Mammary epithelial cell (primary cell): ENCODE measurements around the gene PBRM1.

Experiments
- CTCF ChIP-seq, 2 donors: IDR thresholded peaks in 1 of 2; conservative IDR thresholded peaks in 1 of 2; 2 replicates each; pipeline ENCODE4 v1.5.1; 2011 to 2012; ENCODE audit warnings: inconsistent platforms in 2 of 2, low read length in 2 of 2, mild to moderate bottlenecking in 2 of 2, control low read depth in 1 of 2, low read depth in 1 of 2; ENCODE audit not compliant: insufficient read depth in 1 of 2; ENCODE audit errors: extremely low read depth in 1 of 2
- EZH2 ChIP-seq: IDR thresholded peaks from 2 replicates; pipeline ENCODE4 v1.6.1; 2012; ENCODE audit warnings: low read length, inconsistent platforms, borderline replicate concordance

- TF ChIP-seq EZH2: no peak
- no peak for TF ChIP-seq CTCF (conservative IDR thresholded peaks at IDR 0.05 in 1 of 2, IDR thresholded peaks at IDR 0.05 in 1 of 2; ENCODE audit: extremely low read depth in 1 of 2, insufficient read depth in 1 of 2, low read depth in 1 of 2, low read length in 2 of 2)
These were observed 139.4 kb downstream of the PBRM1 start for GRCh38 chr3:52546111-52546901.
